ENCODE results near the gene SYT9. TPM values are rescaled to one million over a fixed set of nuclear protein-coding genes. Genes with fewer than 3 reads are reported as not detected.

The SYT9 gene
- total RNA-seq, 2 donors from 2014 or later = 0.81 to 2.2 TPM

GRCh38 chr11:7449841-7450214 lies 198.1 kb downstream of the SYT9 start:
- Mint-ChIP-seq H3K4me1 (peaks cover 57% of the 10 kb centered on the region), H3K4me3 (no peak overlapping the region), H3K27ac (no peak overlapping the region), H3K9me3 (no peaks in the 10 kb centered on the region), H3K36me3 (ENCODE audit: low read depth) (no peaks in the 10 kb centered on the region), H3K27me3 (ENCODE audit: insufficient read depth) (peaks cover 33% of the 10 kb centered on the region)
- H3K4me1 ChIP-seq (ENCODE audit: control insufficient read depth, insufficient read depth, low read length) = peaks cover 36% of the 10 kb centered on the region
- H3K4me3 ChIP-seq (ENCODE audit: low read length) = no peak overlapping the region
- H3K9me3 ChIP-seq (ENCODE audit: control insufficient read depth, low read length) = no peaks in the 10 kb centered on the region
- TF ChIP-seq, protein P1, sequence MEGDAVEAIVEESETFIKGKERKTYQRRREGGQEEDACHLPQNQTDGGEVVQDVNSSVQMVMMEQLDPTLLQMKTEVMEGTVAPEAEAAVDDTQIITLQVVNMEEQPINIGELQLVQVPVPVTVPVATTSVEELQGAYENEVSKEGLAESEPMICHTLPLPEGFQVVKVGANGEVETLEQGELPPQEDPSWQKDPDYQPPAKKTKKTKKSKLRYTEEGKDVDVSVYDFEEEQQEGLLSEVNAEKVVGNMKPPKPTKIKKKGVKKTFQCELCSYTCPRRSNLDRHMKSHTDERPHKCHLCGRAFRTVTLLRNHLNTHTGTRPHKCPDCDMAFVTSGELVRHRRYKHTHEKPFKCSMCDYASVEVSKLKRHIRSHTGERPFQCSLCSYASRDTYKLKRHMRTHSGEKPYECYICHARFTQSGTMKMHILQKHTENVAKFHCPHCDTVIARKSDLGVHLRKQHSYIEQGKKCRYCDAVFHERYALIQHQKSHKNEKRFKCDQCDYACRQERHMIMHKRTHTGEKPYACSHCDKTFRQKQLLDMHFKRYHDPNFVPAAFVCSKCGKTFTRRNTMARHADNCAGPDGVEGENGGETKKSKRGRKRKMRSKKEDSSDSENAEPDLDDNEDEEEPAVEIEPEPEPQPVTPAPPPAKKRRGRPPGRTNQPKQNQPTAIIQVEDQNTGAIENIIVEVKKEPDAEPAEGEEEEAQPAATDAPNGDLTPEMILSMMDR (conservative IDR thresholded peaks at IDR 0.05) = no peak
- DNase-seq = no peak
- H3K27ac ChIP-seq (ENCODE audit: low read depth, low read length) = no peak overlapping the region
- 86 to 94% methylated on average over 4 of the region's 4 CpGs for WGBS, 2 experiments (ENCODE audit: insufficient coverage in 1 of 2, insufficient read length in 1 of 2)
- no peak overlapping the region for H3K9ac ChIP-seq (ENCODE audit: extremely low read depth, low read length, poor library complexity, severe bottlenecking)
- no peaks in the 10 kb centered on the region for H3K36me3 ChIP-seq (ENCODE audit: control insufficient read depth, insufficient read depth, low read length)
- peaks cover 18% of the 10 kb centered on the region for H3K27me3 ChIP-seq (ENCODE audit: control insufficient read depth, insufficient read depth, low read length, poor library complexity, severe bottlenecking)

DNA sequence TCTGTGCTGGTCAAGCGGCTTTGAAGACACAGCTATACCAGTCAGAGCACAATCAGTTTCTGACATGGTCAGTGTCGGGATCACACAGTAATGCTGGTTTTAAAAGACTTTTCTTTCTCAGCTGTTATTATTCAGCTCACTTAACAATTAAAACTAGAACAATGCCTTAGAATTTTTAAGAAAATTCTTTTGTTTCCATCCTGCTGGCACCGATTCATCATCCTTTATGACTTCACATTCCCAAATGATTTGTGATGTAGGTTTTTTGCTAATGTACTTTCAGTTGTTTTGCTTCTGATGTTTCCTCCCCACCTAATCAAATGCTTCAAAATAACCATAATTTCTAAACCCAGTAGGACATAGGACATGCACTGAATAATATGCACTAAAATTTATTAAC lies 199.1 kb downstream of the SYT9 start:
- Histone ChIP-seq H3K4me3 (ENCODE audit: low read length) (no peak overlapping the region), H3K36me3 (ENCODE audit: control insufficient read depth, insufficient read depth, low read length) (no peaks in the 10 kb centered on the region), H3K27me3 (ENCODE audit: control insufficient read depth, insufficient read depth, low read length, poor library complexity, severe bottlenecking) (peaks cover 15% of the 10 kb centered on the region), H3K9ac (ENCODE audit: extremely low read depth, low read length, poor library complexity, severe bottlenecking) (no peak overlapping the region), H3K9me3 (ENCODE audit: control insufficient read depth, low read length) (no peaks in the 10 kb centered on the region), H3K27ac (ENCODE audit: low read depth, low read length) (no peak overlapping the region), H3K4me1 (ENCODE audit: control insufficient read depth, insufficient read depth, low read length) (peaks cover 28% of the 10 kb centered on the region)
- Mint-ChIP-seq H3K27ac (no peak overlapping the region), H3K9me3 (no peaks in the 10 kb centered on the region), H3K27me3 (ENCODE audit: insufficient read depth) (peaks cover 27% of the 10 kb centered on the region), H3K4me1 (peaks cover 50% of the 10 kb centered on the region), H3K4me3 (no peak overlapping the region), H3K36me3 (ENCODE audit: low read depth) (no peaks in the 10 kb centered on the region)
- no peak for DNase-seq
- 93 to 100% methylated on average over 2 to 3 of the region's 3 CpGs for WGBS, 2 experiments (ENCODE audit: insufficient coverage in 1 of 2, insufficient read length in 1 of 2)
- TF ChIP-seq, protein P1 (conservative IDR thresholded peaks at IDR 0.05) = no peak

GRCh38 chr11:7451520-7451919 lies 199.8 kb downstream of the SYT9 start:
- Mint-ChIP-seq H3K27me3 (ENCODE audit: insufficient read depth) (peaks cover 23% of the 10 kb centered on the region), H3K4me3 (no peak overlapping the region), H3K4me1 (peaks cover 50% of the 10 kb centered on the region), H3K27ac (no peak overlapping the region), H3K9me3 (no peaks in the 10 kb centered on the region), H3K36me3 (ENCODE audit: low read depth) (no peaks in the 10 kb centered on the region)
- Histone ChIP-seq H3K9me3 (ENCODE audit: control insufficient read depth, low read length) (no peaks in the 10 kb centered on the region), H3K9ac (ENCODE audit: extremely low read depth, low read length, poor library complexity, severe bottlenecking) (no peak overlapping the region), H3K36me3 (ENCODE audit: control insufficient read depth, insufficient read depth, low read length) (no peaks in the 10 kb centered on the region), H3K4me1 (ENCODE audit: control insufficient read depth, insufficient read depth, low read length) (peaks cover 26% of the 10 kb centered on the region), H3K27me3 (ENCODE audit: control insufficient read depth, insufficient read depth, low read length, poor library complexity, severe bottlenecking) (peaks cover 10% of the 10 kb centered on the region), H3K27ac (ENCODE audit: low read depth, low read length) (no peak overlapping the region), H3K4me3 (ENCODE audit: low read length) (no peak overlapping the region)
- peak; percentile 61 for DNase-seq
- 78% methylated on average over 1 to 3 of the region's 3 CpGs for WGBS, 2 experiments (ENCODE audit: insufficient coverage in 1 of 2, insufficient read length in 1 of 2)
- TF ChIP-seq, protein P1 (conservative IDR thresholded peaks at IDR 0.05) = no peak
